Glutamatergic neuron (in vitro differentiated cells): ENCODE results near the gene TENT5C. TPM values are rescaled to one million over a fixed set of nuclear protein-coding genes. Genes with fewer than 3 reads are reported as not detected.

ENCODE experiments used
- DNase-seq: peaks from one replicate; pipeline ENCODE4 v3.0.0; 2022
- H3K27ac Mint-ChIP-seq: one replicate; pipeline ENCODE4 v1.8.0; 2020; ENCODE audit warnings: mild to moderate bottlenecking, mixed read lengths, inconsistent platforms; ENCODE audit not compliant: unreplicated experiment
- H3K27me3 Mint-ChIP-seq: one replicate; pipeline ENCODE4 v1.8.0; 2020; ENCODE audit warnings: mild to moderate bottlenecking, moderate library complexity, mixed read lengths, inconsistent platforms; ENCODE audit not compliant: unreplicated experiment
- H3K36me3 Mint-ChIP-seq: one replicate; pipeline ENCODE4 v1.8.0; 2020; ENCODE audit warnings: mild to moderate bottlenecking, mixed read lengths, inconsistent platforms; ENCODE audit not compliant: unreplicated experiment
- H3K4me1 Mint-ChIP-seq: one replicate; pipeline ENCODE4 v1.8.0; 2020; ENCODE audit warnings: mild to moderate bottlenecking, low read depth, mixed read lengths, inconsistent platforms; ENCODE audit not compliant: unreplicated experiment
- H3K4me3 Mint-ChIP-seq: one replicate; pipeline ENCODE4 v1.8.0; 2020; ENCODE audit warnings: mild to moderate bottlenecking, mixed read lengths, inconsistent platforms; ENCODE audit not compliant: unreplicated experiment
- H3K9me3 Mint-ChIP-seq: one replicate; pipeline ENCODE4 v1.8.0; 2020; ENCODE audit warnings: mild to moderate bottlenecking, moderate library complexity, mixed read lengths, inconsistent platforms; ENCODE audit not compliant: unreplicated experiment
- CTCF ChIP-seq: fragments of 200-600 bp; sonication (generic); IDR thresholded peaks from one replicate; pipeline ENCODE4 v1.5.0; 2021; ENCODE audit not compliant: partially characterized antibody, unreplicated experiment
- total RNA-seq: library from RNA; stranded (reverse); fragmentation: NEBNext Ultra II Directional; extraction: Animal tissue kit (Norgen Biotek cat#: 25700); gene quantifications from one replicate; pipeline ENCODE4 v1.2.1, GENCODE V29; 2021; ENCODE audit not compliant: unreplicated experiment

The TENT5C gene
- total RNA-seq, 1 donor from 2014 or later: 0.27 TPM

GRCh38 chr1:117559985-117560384, 45.9 kb upstream of the TENT5C start:
- TF ChIP-seq CTCF: no peak
- H3K36me3 Mint-ChIP-seq: peaks cover 10% of the 10 kb centered on the region

DNA sequence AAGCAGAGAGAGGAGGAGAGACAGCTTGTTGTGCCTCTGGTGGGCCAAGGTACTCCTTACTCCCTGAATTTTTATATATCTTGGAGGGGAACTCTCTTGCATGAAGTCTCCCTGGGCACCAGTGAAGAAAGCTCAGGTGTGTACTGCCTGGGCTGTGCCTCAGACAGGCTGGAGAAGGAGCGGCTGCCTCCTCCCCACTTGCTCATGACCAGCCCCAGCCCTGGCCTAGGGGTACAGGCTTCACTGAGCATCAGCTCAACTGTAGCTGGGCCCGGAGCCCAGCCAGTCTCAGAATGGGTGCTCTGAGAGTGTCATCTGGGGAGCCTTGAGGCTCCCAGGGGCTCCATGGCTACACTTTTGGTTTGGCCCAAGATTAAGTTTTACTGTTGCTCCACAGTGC, 44.8 kb upstream of the TENT5C start:
- no peak for DNase-seq
- peaks cover 11% of the 10 kb centered on the region for H3K9me3 Mint-ChIP-seq
- peaks cover 12% of the 10 kb centered on the region for H3K4me1 Mint-ChIP-seq
- no peak for TF ChIP-seq CTCF
- H3K27ac Mint-ChIP-seq: no peak overlapping the region
- peaks cover 10% of the 10 kb centered on the region for H3K36me3 Mint-ChIP-seq
- no peaks in the 10 kb centered on the region for H3K27me3 Mint-ChIP-seq
- H3K4me3 Mint-ChIP-seq: no peak overlapping the region

More at GRCh38 chr1:117559985-117560384, 45.9 kb upstream of the TENT5C start:
- Mint-ChIP-seq H3K4me3 (no peak overlapping the region), H3K4me1 (peaks cover 7% of the 10 kb centered on the region), H3K27ac (no peak overlapping the region), H3K9me3 (peaks cover 11% of the 10 kb centered on the region), H3K27me3 (no peaks in the 10 kb centered on the region)
- DNase-seq: no peak

- TF ChIP-seq CTCF: no peak
- no peak for DNase-seq
- H3K27me3 Mint-ChIP-seq: no peaks in the 10 kb centered on the region
- H3K27ac Mint-ChIP-seq: no peak overlapping the region
- H3K9me3 Mint-ChIP-seq: peaks cover 11% of the 10 kb centered on the region
- peaks cover 10% of the 10 kb centered on the region for H3K36me3 Mint-ChIP-seq
- peaks cover 14% of the 10 kb centered on the region for H3K4me1 Mint-ChIP-seq
- H3K4me3 Mint-ChIP-seq: no peak overlapping the region
Measured at GRCh38 chr1:117561551-117561950, 44.3 kb upstream of the TENT5C start.

- peaks cover 3% of the 10 kb centered on the region for H3K27me3 Mint-ChIP-seq
- no peak overlapping the region for H3K4me3 Mint-ChIP-seq
- DNase-seq: no peak
- peaks cover 14% of the 10 kb centered on the region for H3K4me1 Mint-ChIP-seq
- no peak for TF ChIP-seq CTCF
- peaks cover 10% of the 10 kb centered on the region for H3K36me3 Mint-ChIP-seq
- H3K27ac Mint-ChIP-seq: no peak overlapping the region
- peaks cover 12% of the 10 kb centered on the region for H3K9me3 Mint-ChIP-seq
Measured at GRCh38 chr1:117562581-117563491, 43.0 kb upstream of the TENT5C start.

DNA sequence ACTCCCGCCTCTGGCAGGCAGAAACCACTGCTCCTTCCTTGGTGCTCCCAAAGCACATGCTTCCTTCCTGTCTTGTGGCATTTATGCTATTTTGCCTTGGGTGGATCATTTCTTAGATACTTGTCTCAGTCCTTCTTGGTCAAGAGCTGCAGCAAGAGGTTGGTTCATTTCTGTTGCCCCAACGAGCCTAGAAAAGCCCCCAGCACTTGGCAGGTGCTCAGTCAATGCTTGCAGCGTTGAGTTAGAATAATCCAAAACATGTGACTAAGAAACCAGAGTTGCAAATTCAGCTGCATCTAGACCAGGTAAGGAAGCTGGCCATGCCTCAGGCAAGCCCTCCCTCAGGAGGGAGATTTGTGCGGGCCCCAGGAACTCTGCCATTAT, 42.4 kb upstream of the TENT5C start:
- peaks cover 3% of the 10 kb centered on the region for H3K27me3 Mint-ChIP-seq
- DNase-seq: no peak
- H3K36me3 Mint-ChIP-seq: peaks cover 10% of the 10 kb centered on the region
- H3K27ac Mint-ChIP-seq: no peak overlapping the region
- peaks cover 12% of the 10 kb centered on the region for H3K9me3 Mint-ChIP-seq
- peaks cover 14% of the 10 kb centered on the region for H3K4me1 Mint-ChIP-seq
- TF ChIP-seq CTCF: no peak
- H3K4me3 Mint-ChIP-seq: no peak overlapping the region
